IPS DF 6.9 (cell line): ENCODE measurements around the gene GTF2F2.

Experiments used
- DNase-seq: peaks from one replicate; pipeline ENCODE4 v3.0.0-alpha.2; 2013; ENCODE audit warnings: low read depth, low spot score
- H3K27ac ChIP-seq: one replicate; pipeline ENCODE4 v1.5.1; 2013; ENCODE audit warnings: low read length, control low read depth
- H3K27me3 ChIP-seq: 2 replicates; pipeline ENCODE4 v1.6.1; 2013; ENCODE audit warnings: mild to moderate bottlenecking, low read length; ENCODE audit not compliant: control insufficient read depth, insufficient read depth
- H3K36me3 ChIP-seq: 2 replicates; pipeline ENCODE4 v1.6.1; 2013; ENCODE audit warnings: low read length; ENCODE audit not compliant: control insufficient read depth, insufficient read depth
- H3K4me1 ChIP-seq: 2 replicates; pipeline ENCODE4 v1.6.1; 2013; ENCODE audit warnings: low read length; ENCODE audit not compliant: control insufficient read depth, insufficient read depth
- H3K4me3 ChIP-seq: 2 replicates; pipeline ENCODE4 v1.5.1; 2013; ENCODE audit warnings: mild to moderate bottlenecking, low read length
- H3K9me3 ChIP-seq: 2 replicates; pipeline ENCODE4 v1.6.1; 2013; ENCODE audit warnings: low read length, inconsistent platforms; ENCODE audit not compliant: control insufficient read depth, insufficient read depth
- WGBS: extraction: QIAGEN DNeasy Blood & Tissue Kit; methylation state at CpG from one replicate; pipeline ENCODE4 v1.1.7; 2013; ENCODE audit warnings: mixed read lengths, missing lambda C conversion rate; ENCODE audit not compliant: insufficient read length, insufficient coverage; 5-methylcytosine and 5-hydroxymethylcytosine counted together

GTF2F2 gene

GRCh38 chr13:45198041-45198440, 77.7 kb downstream of the GTF2F2 start:
- Histone ChIP-seq H3K4me3 (no peak overlapping the region), H3K27ac (no peak overlapping the region), H3K4me1 (no peaks in the 10 kb centered on the region; the same call in 1 of the 2 replicates), H3K9me3 (no peaks in the 10 kb centered on the region), H3K36me3 (no peaks in the 10 kb centered on the region), H3K27me3 (no peaks in the 10 kb centered on the region)
- no peak for DNase-seq
- no CpG with 5 or more reads among the region's 2 CpGs for WGBS

- no peak for DNase-seq
- Histone ChIP-seq H3K27ac (no peak overlapping the region), H3K4me1 (no peaks in the 10 kb centered on the region; the same call in 1 of the 2 replicates), H3K27me3 (no peaks in the 10 kb centered on the region), H3K4me3 (no peak overlapping the region), H3K9me3 (no peaks in the 10 kb centered on the region), H3K36me3 (no peaks in the 10 kb centered on the region)
- WGBS: no CpG with 5 or more reads among the region's 3 CpGs
Observed at GRCh38 chr13:45198924-45199323, 78.6 kb downstream of the GTF2F2 start.

GRCh38 chr13:45199711-45200110, 79.4 kb downstream of the GTF2F2 start:
- no peaks in the 10 kb centered on the region for H3K9me3 ChIP-seq
- no peak overlapping the region for H3K4me3 ChIP-seq
- no CpG with 5 or more reads among the region's 4 CpGs for WGBS
- DNase-seq: no peak
- H3K27ac ChIP-seq: no peak overlapping the region
- no peaks in the 10 kb centered on the region for H3K27me3 ChIP-seq
- H3K36me3 ChIP-seq: no peaks in the 10 kb centered on the region
- no peaks in the 10 kb centered on the region; the same call in 1 of the 2 replicates for H3K4me1 ChIP-seq

GRCh38 chr13:45200701-45201232, 80.5 kb downstream of the GTF2F2 start, which contains the start of gene KCTD4:
Gene KCTD4 (minus strand): TSS chr13:45201045. CDS start chr13:45194567, 6,478 bp downstream.
- no peaks in the 10 kb centered on the region for H3K27me3 ChIP-seq
- no peak within 1 kb of the TSS for H3K4me3 ChIP-seq
- no peaks in the 10 kb centered on the region for H3K9me3 ChIP-seq
- no peaks in the 10 kb centered on the region; the same call in 1 of the 2 replicates for H3K4me1 ChIP-seq
- DNase-seq: no peak
- WGBS: no CpG with 5 or more reads among the region's 2 CpGs
- no peak within 1 kb of the TSS for H3K27ac ChIP-seq
- no peaks in the 10 kb centered on the region for H3K36me3 ChIP-seq

- Histone ChIP-seq H3K27me3 (no peaks in the 10 kb centered on the region), H3K4me1 (no peaks in the 10 kb centered on the region; the same call in 1 of the 2 replicates), H3K36me3 (no peaks in the 10 kb centered on the region), H3K27ac (no peak overlapping the region), H3K4me3 (no peak overlapping the region), H3K9me3 (no peaks in the 10 kb centered on the region)
- no CpG with 5 or more reads among the region's 5 CpGs for WGBS
- DNase-seq: no peak
Observed at GRCh38 chr13:45205124-45205523, 84.8 kb downstream of the GTF2F2 start.

GRCh38 chr13:45206340-45206739, 86.0 kb downstream of the GTF2F2 start:
- Histone ChIP-seq H3K9me3 (no peaks in the 10 kb centered on the region), H3K4me3 (no peak overlapping the region), H3K36me3 (no peaks in the 10 kb centered on the region), H3K4me1 (no peaks in the 10 kb centered on the region; the same call in 1 of the 2 replicates), H3K27me3 (no peaks in the 10 kb centered on the region), H3K27ac (no peak overlapping the region)
- DNase-seq: no peak

- Histone ChIP-seq H3K36me3 (no peaks in the 10 kb centered on the region), H3K27me3 (no peaks in the 10 kb centered on the region), H3K4me3 (no peak overlapping the region), H3K27ac (no peak overlapping the region), H3K4me1 (no peaks in the 10 kb centered on the region), H3K9me3 (no peaks in the 10 kb centered on the region)
- DNase-seq: no peak
- WGBS: no CpG with 5 or more reads among the region's 4 CpGs
Observed at GRCh38 chr13:45207319-45207718, 87.0 kb downstream of the GTF2F2 start.

- Histone ChIP-seq H3K27ac (no peak overlapping the region), H3K4me1 (no peaks in the 10 kb centered on the region), H3K36me3 (no peaks in the 10 kb centered on the region), H3K9me3 (no peaks in the 10 kb centered on the region), H3K27me3 (no peaks in the 10 kb centered on the region), H3K4me3 (no peak overlapping the region)
- DNase-seq: no peak
- no CpG with 5 or more reads among the region's 2 CpGs for WGBS
Observed at GRCh38 chr13:45208132-45208531, 87.8 kb downstream of the GTF2F2 start.

- Histone ChIP-seq H3K27ac (no peak overlapping the region), H3K4me3 (no peak overlapping the region), H3K9me3 (no peaks in the 10 kb centered on the region), H3K27me3 (no peaks in the 10 kb centered on the region), H3K36me3 (no peaks in the 10 kb centered on the region), H3K4me1 (no peaks in the 10 kb centered on the region)
- no peak for DNase-seq
Observed at GRCh38 chr13:45209229-45209628, 88.9 kb downstream of the GTF2F2 start.

- H3K4me1 ChIP-seq: peaks cover 2% of the 10 kb centered on the region; the same call in 1 of the 2 replicates
- no peak overlapping the region for H3K27ac ChIP-seq
- DNase-seq: no peak
- no peaks in the 10 kb centered on the region for H3K9me3 ChIP-seq
- H3K27me3 ChIP-seq: no peaks in the 10 kb centered on the region
- H3K36me3 ChIP-seq: no peaks in the 10 kb centered on the region
- no peak overlapping the region for H3K4me3 ChIP-seq
- WGBS: no CpG with 5 or more reads among the region's 9 CpGs
Observed at GRCh38 chr13:45215392-45216077, 95.2 kb downstream of the GTF2F2 start.

GRCh38 chr13:45216193-45216592, 95.9 kb downstream of the GTF2F2 start:
- no peaks in the 10 kb centered on the region for H3K27me3 ChIP-seq
- no peaks in the 10 kb centered on the region for H3K9me3 ChIP-seq

More at GRCh38 chr13:45216193-45216592, 95.9 kb downstream of the GTF2F2 start:
- H3K4me1 ChIP-seq: peaks cover 2% of the 10 kb centered on the region; the same call in 1 of the 2 replicates
- no peak overlapping the region for H3K4me3 ChIP-seq
- H3K27ac ChIP-seq: no peak overlapping the region
- no peaks in the 10 kb centered on the region for H3K36me3 ChIP-seq
- no peak for DNase-seq
- no CpG with 5 or more reads among the region's 4 CpGs for WGBS
